ENCODE measurements around the gene SLC35F4.

The SLC35F4 gene

DNA sequence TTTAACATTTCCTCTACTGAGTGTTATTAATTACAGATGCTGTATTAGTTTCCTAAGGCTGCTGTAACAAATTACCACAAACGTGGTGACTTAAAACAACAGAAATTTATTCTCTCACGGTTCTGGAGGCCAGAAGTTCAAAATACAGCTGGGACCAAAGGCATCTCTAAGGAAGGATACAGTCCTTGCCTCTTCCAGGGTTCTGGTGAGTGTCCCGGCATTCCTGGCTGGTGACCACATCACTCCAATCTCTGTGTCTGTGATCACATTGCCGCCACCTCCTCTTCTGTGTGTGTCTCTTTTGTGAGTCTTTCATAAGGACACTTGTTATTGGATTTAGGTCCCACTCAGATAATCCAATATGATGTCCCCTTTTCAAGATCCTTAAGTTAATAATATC, 287.1 kb downstream of the SLC35F4 start:
- Histone ChIP-seq H3K36me3 (ENCODE audit: control insufficient read depth, insufficient read depth, low read length) (no peaks in the 10 kb centered on the region), H3K9me3 (ENCODE audit: control insufficient read depth, low read length) (no peaks in the 10 kb centered on the region), H3K4me1 (ENCODE audit: control insufficient read depth, insufficient read depth, low read length) (no peaks in the 10 kb centered on the region), H3K9ac (ENCODE audit: low read length) (no peak overlapping the region), H3K27me3 (ENCODE audit: control insufficient read depth, insufficient read depth, low read length) (no peaks in the 10 kb centered on the region), H3K4me3 (ENCODE audit: low read length) (no peak overlapping the region)

DNA sequence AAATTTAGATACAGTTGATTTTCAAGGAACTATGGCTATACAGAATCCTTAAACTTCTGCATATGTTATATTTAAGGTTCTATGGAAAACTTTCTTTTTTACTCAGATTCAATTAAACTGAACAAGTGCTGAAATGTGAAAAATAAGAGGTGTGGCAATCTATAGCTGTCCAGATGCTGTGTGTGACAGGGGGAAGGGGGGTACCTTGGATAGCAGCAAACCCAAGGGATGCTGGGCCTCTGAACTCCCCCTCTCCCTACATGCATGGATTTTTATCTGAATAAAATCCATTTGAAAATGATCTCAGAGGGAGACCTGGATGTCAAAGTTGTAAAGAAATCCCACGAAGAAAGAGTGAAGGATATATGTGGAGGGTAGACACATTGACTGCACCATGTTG, 289.4 kb downstream of the SLC35F4 start:
- no peaks in the 10 kb centered on the region for H3K4me1 ChIP-seq (ENCODE audit: control insufficient read depth, insufficient read depth, low read length)
- H3K27me3 ChIP-seq (ENCODE audit: control insufficient read depth, insufficient read depth, low read length) = no peaks in the 10 kb centered on the region
- H3K4me3 ChIP-seq (ENCODE audit: low read length) = no peak overlapping the region
- no peak overlapping the region for H3K9ac ChIP-seq (ENCODE audit: low read length)
- no peaks in the 10 kb centered on the region for H3K36me3 ChIP-seq (ENCODE audit: control insufficient read depth, insufficient read depth, low read length)
- no peaks in the 10 kb centered on the region for H3K9me3 ChIP-seq (ENCODE audit: control insufficient read depth, low read length)

DNA sequence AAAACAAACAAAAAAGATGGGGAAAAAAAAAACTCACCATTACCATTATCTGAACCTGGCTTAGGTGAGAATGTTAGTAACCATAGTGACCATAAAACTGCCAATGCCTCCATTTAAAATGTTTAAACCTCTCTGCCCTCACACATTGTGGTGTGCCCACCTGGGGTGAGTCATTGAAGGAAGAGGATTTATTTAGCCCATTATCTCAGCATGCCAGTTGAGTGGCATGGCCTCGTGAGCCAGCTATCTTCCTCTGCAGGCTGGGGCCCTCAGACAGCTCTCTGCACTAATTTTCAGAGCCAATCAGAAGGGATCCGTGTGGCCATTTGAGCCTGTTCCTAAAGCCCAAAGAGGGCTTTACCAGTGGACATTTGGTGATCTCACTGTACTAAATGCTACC, 290.4 kb downstream of the SLC35F4 start:
- no peaks in the 10 kb centered on the region for H3K36me3 ChIP-seq (ENCODE audit: control insufficient read depth, insufficient read depth, low read length)
- H3K9ac ChIP-seq (ENCODE audit: low read length) = no peak overlapping the region
- H3K9me3 ChIP-seq (ENCODE audit: control insufficient read depth, low read length) = no peaks in the 10 kb centered on the region
- H3K27me3 ChIP-seq (ENCODE audit: control insufficient read depth, insufficient read depth, low read length) = no peaks in the 10 kb centered on the region
- no peaks in the 10 kb centered on the region for H3K4me1 ChIP-seq (ENCODE audit: control insufficient read depth, insufficient read depth, low read length)
- no peak overlapping the region for H3K4me3 ChIP-seq (ENCODE audit: low read length)

DNA sequence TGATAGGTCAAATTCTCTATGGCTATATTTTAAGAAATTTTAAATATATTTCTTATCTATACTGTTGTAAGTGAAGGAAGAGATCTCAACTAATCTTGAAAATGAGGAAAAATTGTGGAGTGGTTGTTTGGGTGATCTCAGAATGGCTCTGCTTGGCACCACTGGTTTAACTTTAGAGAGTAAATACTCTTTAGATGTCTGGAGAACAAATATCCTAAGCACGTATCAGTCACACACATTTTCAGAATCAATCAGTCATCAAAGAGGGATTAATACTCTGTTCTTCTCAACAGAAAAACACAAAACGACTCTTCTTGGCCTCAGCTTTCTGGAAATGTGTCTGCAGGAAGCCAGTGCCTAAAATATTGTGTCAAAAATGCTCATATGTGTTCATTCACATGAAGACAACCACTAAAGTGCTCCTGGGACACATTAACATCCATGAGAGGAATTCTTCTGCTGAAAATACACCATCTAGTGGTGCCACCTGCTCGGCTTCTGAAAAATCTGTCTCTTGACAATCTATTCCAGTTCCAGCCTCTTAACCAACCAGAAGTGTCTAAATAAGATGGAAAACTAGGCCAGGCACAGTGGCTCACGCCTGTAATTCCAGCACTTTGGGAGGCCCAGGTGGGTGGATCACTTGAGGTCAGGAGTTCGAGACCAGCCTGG, 291.1 kb downstream of the SLC35F4 start:
- Histone ChIP-seq H3K36me3 (ENCODE audit: control insufficient read depth, insufficient read depth, low read length) (no peaks in the 10 kb centered on the region), H3K4me1 (ENCODE audit: control insufficient read depth, insufficient read depth, low read length) (no peaks in the 10 kb centered on the region), H3K4me3 (ENCODE audit: low read length) (no peak overlapping the region), H3K27me3 (ENCODE audit: control insufficient read depth, insufficient read depth, low read length) (no peaks in the 10 kb centered on the region), H3K9me3 (ENCODE audit: control insufficient read depth, low read length) (no peaks in the 10 kb centered on the region), H3K9ac (ENCODE audit: low read length) (no peak overlapping the region)

DNA sequence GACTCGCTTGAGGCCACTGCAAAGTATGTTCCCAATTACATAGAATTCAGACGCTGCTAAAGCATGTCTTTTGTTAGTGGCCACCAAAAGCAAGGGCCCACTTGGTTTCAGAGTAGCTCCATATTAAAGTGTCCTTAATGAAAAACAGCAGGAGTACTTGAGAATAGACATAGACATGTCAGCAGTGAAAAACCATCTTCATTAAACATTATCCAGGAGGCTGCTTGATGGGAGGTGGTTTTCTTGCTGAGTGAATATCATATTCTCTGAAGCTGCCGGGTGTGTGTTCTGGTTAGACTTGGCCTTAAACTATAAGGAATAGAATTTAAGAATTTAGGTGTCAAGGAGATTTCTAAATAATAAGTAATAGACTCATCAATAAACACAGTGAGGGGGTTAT, 292.7 kb downstream of the SLC35F4 start:
- H3K27me3 ChIP-seq (ENCODE audit: control insufficient read depth, insufficient read depth, low read length) = no peaks in the 10 kb centered on the region

DNA sequence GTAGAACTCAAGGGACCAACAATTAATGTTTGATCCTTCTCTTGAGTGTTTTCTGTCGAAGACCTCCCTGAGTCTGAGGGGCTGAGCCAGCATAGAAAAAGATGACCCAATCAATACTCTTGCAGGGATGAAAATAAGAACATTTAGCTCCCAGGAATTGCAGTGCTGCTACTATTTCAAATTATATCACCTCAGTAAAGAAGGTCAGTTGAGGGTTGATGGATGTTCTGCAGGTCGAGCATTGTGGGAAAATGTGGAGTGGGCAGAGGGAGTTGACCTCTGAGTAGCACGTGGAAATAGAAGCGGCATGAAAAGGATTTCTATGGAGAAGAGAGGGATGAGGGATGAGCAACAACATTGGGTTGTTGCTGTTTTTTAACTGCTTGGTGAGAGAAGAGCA, 297.3 kb downstream of the SLC35F4 start:
- H3K9ac ChIP-seq (ENCODE audit: low read length) = no peak overlapping the region
- H3K9me3 ChIP-seq (ENCODE audit: control insufficient read depth, low read length) = no peaks in the 10 kb centered on the region
- H3K4me1 ChIP-seq (ENCODE audit: control insufficient read depth, insufficient read depth, low read length) = no peaks in the 10 kb centered on the region
- H3K4me3 ChIP-seq (ENCODE audit: low read length) = no peak overlapping the region
- H3K27me3 ChIP-seq (ENCODE audit: control insufficient read depth, insufficient read depth, low read length) = no peaks in the 10 kb centered on the region
- H3K36me3 ChIP-seq (ENCODE audit: control insufficient read depth, insufficient read depth, low read length) = no peaks in the 10 kb centered on the region

More for the DNA sequence above, 292.7 kb downstream of the SLC35F4 start:
- H3K36me3 ChIP-seq (ENCODE audit: control insufficient read depth, insufficient read depth, low read length) = no peaks in the 10 kb centered on the region
- H3K4me3 ChIP-seq (ENCODE audit: low read length) = no peak overlapping the region
- no peaks in the 10 kb centered on the region for H3K4me1 ChIP-seq (ENCODE audit: control insufficient read depth, insufficient read depth, low read length)
- H3K9ac ChIP-seq (ENCODE audit: low read length) = no peak overlapping the region
- no peaks in the 10 kb centered on the region for H3K9me3 ChIP-seq (ENCODE audit: control insufficient read depth, low read length)

DNA sequence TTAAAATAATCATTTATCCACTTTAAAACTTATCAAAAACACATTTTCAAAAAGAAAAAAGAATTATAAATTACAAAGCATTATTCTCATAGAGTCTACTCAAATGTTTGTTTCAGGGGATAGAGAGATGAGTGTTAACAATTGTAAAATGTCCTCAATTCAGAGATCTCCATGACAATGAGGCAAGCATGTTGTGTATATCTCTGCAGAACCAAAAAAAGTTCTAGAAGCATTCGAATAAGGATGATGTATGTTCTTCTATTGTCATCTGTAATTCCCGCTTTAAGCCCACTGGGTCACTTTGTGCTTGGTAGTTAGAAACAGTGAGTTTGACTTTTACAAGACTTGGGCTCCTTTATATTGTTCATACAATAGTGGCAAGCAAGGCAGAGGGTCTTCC, 298.7 kb downstream of the SLC35F4 start:
- H3K27me3 ChIP-seq (ENCODE audit: control insufficient read depth, insufficient read depth, low read length) = no peaks in the 10 kb centered on the region
- H3K9me3 ChIP-seq (ENCODE audit: control insufficient read depth, low read length) = no peaks in the 10 kb centered on the region
- H3K4me1 ChIP-seq (ENCODE audit: control insufficient read depth, insufficient read depth, low read length) = no peaks in the 10 kb centered on the region
- H3K36me3 ChIP-seq (ENCODE audit: control insufficient read depth, insufficient read depth, low read length) = no peaks in the 10 kb centered on the region
- H3K4me3 ChIP-seq (ENCODE audit: low read length) = no peak overlapping the region
- no peak overlapping the region for H3K9ac ChIP-seq (ENCODE audit: low read length)

DNA sequence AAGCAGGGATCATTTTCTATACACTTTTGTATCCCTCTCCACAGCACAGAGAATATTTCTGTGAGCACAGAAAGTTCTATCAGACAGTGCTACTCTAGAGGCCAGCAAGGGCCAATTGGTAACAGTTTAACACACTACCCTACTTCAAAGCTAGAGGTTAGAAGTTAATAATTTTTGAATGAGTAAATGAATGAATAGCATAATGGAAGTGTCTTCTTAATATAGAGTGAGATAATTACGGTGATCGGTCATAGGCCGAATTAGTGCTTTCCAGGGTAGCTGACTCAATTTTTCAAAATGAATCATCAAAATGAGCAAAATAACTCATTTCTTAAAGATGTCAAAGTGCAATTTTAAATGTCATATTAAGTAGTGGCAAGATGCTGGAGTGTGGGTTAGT, 305.2 kb downstream of the SLC35F4 start:
- Histone ChIP-seq H3K36me3 (ENCODE audit: control insufficient read depth, insufficient read depth, low read length) (no peaks in the 10 kb centered on the region), H3K27me3 (ENCODE audit: control insufficient read depth, insufficient read depth, low read length) (no peaks in the 10 kb centered on the region), H3K9me3 (ENCODE audit: control insufficient read depth, low read length) (no peaks in the 10 kb centered on the region), H3K4me3 (ENCODE audit: low read length) (no peak overlapping the region), H3K9ac (ENCODE audit: low read length) (no peak overlapping the region), H3K4me1 (ENCODE audit: control insufficient read depth, insufficient read depth, low read length) (no peaks in the 10 kb centered on the region)

DNA sequence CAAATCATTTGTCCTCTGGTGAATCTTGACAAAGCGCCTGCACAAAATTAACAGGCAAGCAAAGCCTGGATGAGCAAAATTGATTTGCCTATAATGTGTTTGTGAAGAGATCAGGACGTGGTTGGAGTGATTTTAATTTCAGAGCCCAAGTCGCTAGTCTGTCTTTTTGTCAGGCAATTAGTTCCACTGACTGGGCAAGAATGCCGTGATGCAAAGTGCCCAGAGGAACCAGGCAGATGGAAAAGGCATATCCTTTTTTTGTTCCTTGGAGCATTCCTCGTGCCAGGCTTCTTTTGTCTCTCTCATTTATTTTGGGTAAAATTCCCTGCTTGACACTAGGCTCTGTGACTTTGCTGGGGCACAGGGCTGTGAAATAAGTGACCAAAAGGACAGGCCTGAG, 306.3 kb downstream of the SLC35F4 start:
- Histone ChIP-seq H3K27me3 (ENCODE audit: control insufficient read depth, insufficient read depth, low read length) (no peaks in the 10 kb centered on the region), H3K9me3 (ENCODE audit: control insufficient read depth, low read length) (no peaks in the 10 kb centered on the region), H3K36me3 (ENCODE audit: control insufficient read depth, insufficient read depth, low read length) (no peaks in the 10 kb centered on the region), H3K4me3 (ENCODE audit: low read length) (no peak overlapping the region), H3K9ac (ENCODE audit: low read length) (no peak overlapping the region), H3K4me1 (ENCODE audit: control insufficient read depth, insufficient read depth, low read length) (no peaks in the 10 kb centered on the region)

DNA sequence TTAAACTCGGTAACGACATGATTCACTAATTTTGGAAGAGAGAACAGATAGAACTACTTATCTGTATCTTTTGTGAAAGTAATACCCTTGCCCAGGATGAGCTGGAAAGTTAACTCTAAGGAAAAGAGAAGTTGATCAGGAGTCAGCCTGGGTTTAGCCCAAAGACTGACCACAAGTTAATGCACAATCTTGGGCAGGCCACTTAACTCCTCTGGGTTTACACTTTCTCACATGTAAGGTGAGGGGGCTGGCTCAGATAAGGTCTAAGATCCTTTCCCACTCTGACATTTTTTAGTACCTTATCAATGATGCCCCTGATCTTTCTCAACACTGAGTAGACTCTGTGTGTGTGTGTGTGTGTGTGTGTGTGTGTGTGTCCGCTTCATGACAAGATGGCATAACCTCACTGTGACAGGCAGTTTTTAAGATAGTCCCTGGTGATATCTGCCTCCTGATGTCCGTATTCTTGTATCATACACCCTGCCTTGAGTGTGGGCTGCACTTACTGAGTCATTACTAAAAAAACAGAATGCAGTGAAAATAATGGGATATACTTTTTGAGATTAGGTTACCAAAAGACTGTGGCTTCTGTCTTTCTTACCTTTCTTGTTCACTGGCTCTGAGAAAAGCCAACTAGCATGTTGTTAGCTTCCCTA, 316.0 kb downstream of the SLC35F4 start:
- H3K27me3 ChIP-seq (ENCODE audit: control insufficient read depth, insufficient read depth, low read length) = no peaks in the 10 kb centered on the region
- no peaks in the 10 kb centered on the region for H3K36me3 ChIP-seq (ENCODE audit: control insufficient read depth, insufficient read depth, low read length)
- H3K9ac ChIP-seq (ENCODE audit: low read length) = no peak overlapping the region
- H3K4me3 ChIP-seq (ENCODE audit: low read length) = no peak overlapping the region
- H3K9me3 ChIP-seq (ENCODE audit: control insufficient read depth, low read length) = no peaks in the 10 kb centered on the region
- no peaks in the 10 kb centered on the region for H3K4me1 ChIP-seq (ENCODE audit: control insufficient read depth, insufficient read depth, low read length)

DNA sequence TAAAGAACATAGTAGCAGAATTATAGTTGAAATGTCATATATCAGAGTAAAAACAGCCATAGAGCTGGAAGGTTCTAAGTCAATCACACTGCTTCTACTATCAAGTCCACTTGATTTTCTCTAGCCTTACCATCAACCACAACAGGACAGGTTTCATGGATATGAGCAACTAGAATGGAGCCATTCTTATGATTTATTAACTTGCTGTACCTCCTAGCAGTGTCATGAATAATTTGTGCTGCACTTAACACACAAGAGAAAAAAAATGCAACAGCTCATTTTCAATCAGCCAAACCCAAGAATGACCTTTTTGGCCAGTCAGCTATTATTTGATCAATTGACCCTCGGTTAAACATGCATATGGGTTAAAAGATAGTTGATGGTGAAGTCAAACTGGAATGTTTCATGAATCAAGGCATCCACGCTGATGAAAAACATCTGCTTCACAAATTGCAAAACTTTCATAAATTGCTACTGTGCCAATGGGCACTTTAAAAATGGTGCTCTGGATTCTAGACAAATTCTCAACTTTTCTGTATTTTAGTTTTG, 316.8 kb downstream of the SLC35F4 start:
- H3K27me3 ChIP-seq (ENCODE audit: control insufficient read depth, insufficient read depth, low read length) = no peaks in the 10 kb centered on the region
- H3K4me3 ChIP-seq (ENCODE audit: low read length) = no peak overlapping the region
- H3K9ac ChIP-seq (ENCODE audit: low read length) = no peak overlapping the region
- no peaks in the 10 kb centered on the region for H3K4me1 ChIP-seq (ENCODE audit: control insufficient read depth, insufficient read depth, low read length)
- no peaks in the 10 kb centered on the region for H3K9me3 ChIP-seq (ENCODE audit: control insufficient read depth, low read length)
- no peaks in the 10 kb centered on the region for H3K36me3 ChIP-seq (ENCODE audit: control insufficient read depth, insufficient read depth, low read length)

DNA sequence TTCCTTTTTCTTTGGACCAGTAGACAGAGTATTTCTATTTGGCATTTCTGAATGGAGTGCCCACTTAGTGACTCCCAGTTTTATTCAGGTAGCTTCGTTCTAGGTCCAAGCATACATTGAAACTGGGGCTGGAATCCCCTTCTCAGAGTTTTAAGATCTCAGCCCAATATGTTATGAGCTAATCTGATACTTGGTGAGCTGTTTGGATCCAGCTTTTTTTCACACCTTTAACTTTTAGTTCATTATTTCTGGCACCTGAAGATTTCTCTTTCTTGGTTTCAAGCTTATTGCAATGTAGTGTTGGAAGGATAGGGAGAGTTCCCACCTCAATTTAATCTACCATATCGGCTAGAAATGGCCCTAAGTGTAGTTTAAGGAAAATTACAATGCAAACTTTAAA, 318.8 kb downstream of the SLC35F4 start:
- Histone ChIP-seq H3K9ac (ENCODE audit: low read length) (no peak overlapping the region), H3K27me3 (ENCODE audit: control insufficient read depth, insufficient read depth, low read length) (no peaks in the 10 kb centered on the region), H3K4me1 (ENCODE audit: control insufficient read depth, insufficient read depth, low read length) (no peaks in the 10 kb centered on the region), H3K9me3 (ENCODE audit: control insufficient read depth, low read length) (no peaks in the 10 kb centered on the region), H3K4me3 (ENCODE audit: low read length) (no peak overlapping the region), H3K36me3 (ENCODE audit: control insufficient read depth, insufficient read depth, low read length) (no peaks in the 10 kb centered on the region)
